SK-N-MC (cell line): ENCODE measurements around the gene ANTXR2.

Experiments used
- DNase-seq: peaks from one replicate; pipeline ENCODE4 v3.0.0-alpha.2; 2011; ENCODE audit warnings: low read depth, low spot score
- H3K27ac ChIP-seq: fragments of 200-600 bp; sonication (generic); 2 replicates; pipeline ENCODE4 v1.5.1; 2016; ENCODE audit warnings: mixed run types
- H3K36me3 ChIP-seq: fragments of 200-600 bp; sonication (generic); 2 replicates; pipeline ENCODE4 v1.6.1; 2017; ENCODE audit warnings: antibody characterized with exemption, low read length, mixed read lengths; ENCODE audit not compliant: insufficient read depth
- H3K4me3 ChIP-seq: fragments of 200-600 bp; sonication (generic); 2 replicates; pipeline ENCODE4 v1.5.1; 2016
- H3K9ac ChIP-seq: fragments of 200-600 bp; sonication (generic); 2 replicates; pipeline ENCODE4 v1.8.0; 2017; ENCODE audit warnings: mixed run types, mixed read lengths; ENCODE audit not compliant: insufficient read length
- H3K9me3 ChIP-seq: fragments of 200-600 bp; sonication (generic); 2 replicates; pipeline ENCODE4 v1.6.1; 2017; ENCODE audit warnings: low read depth, mild to moderate bottlenecking, antibody characterized with exemption, low read length, moderate library complexity, mixed read lengths
- EZH2 ChIP-seq: fragments of 200-600 bp; sonication (generic); IDR thresholded peaks from one replicate; pipeline ENCODE4 v1.6.1; 2017; ENCODE audit warnings: antibody characterized with exemption
- FOXP2 ChIP-seq: optimal IDR thresholded peaks from 2 replicates; pipeline ENCODE3; 2011; ENCODE audit warnings: mild to moderate bottlenecking, moderate library complexity; ENCODE audit not compliant: insufficient read depth; ENCODE audit errors: extremely low read length, control extremely low read depth
- POLR2AphosphoS5 ChIP-seq: IDR thresholded peaks from 2 replicates; pipeline ENCODE4 v1.6.1; 2012; ENCODE audit warnings: mild to moderate bottlenecking, low read depth, low read length, borderline replicate concordance

Gene ANTXR2

GRCh38 chr4:80049813-80050534, 23.1 kb downstream of the ANTXR2 start:
- Histone ChIP-seq H3K9ac (no peak overlapping the region), H3K36me3 (peaks cover 20% of the 10 kb centered on the region), H3K27ac (no peak overlapping the region), H3K4me3 (no peak overlapping the region), H3K9me3 (no peaks in the 10 kb centered on the region)
- no peak for TF ChIP-seq FOXP2
- no peak for TF ChIP-seq POLR2AphosphoS5
- no peak for TF ChIP-seq EZH2
- no peak for DNase-seq

- H3K9ac ChIP-seq, result no peak overlapping the region
- DNase-seq, result no peak
- no peak for TF ChIP-seq POLR2AphosphoS5
- no peak for TF ChIP-seq FOXP2
- TF ChIP-seq EZH2, result no peak
- H3K9me3 ChIP-seq, result no peaks in the 10 kb centered on the region
- H3K4me3 ChIP-seq, result no peak overlapping the region
- H3K27ac ChIP-seq, result no peak overlapping the region
- H3K36me3 ChIP-seq, result peaks cover 20% of the 10 kb centered on the region
These were observed 23.6 kb downstream of the ANTXR2 start for GRCh38 chr4:80049402-80049801.

GRCh38 chr4:80045786-80046185, 27.2 kb downstream of the ANTXR2 start:
- no peak for DNase-seq
- H3K27ac ChIP-seq, result 0 out of 2 replicates have a peak overlapping the region, but pooled peaks have one; percentile 12
- no peak for TF ChIP-seq FOXP2
- TF ChIP-seq POLR2AphosphoS5, result no peak
- TF ChIP-seq EZH2, result no peak
- peaks cover 6% of the 10 kb centered on the region; the same call in 1 of the 2 replicates for H3K36me3 ChIP-seq
- no peak overlapping the region for H3K9ac ChIP-seq
- H3K9me3 ChIP-seq, result no peaks in the 10 kb centered on the region
- H3K4me3 ChIP-seq, result no peak overlapping the region

GRCh38 chr4:80043541-80043940, 29.5 kb downstream of the ANTXR2 start:
- Histone ChIP-seq H3K36me3 (peaks cover 8% of the 10 kb centered on the region; the same call in 1 of the 2 replicates), H3K27ac (no peak overlapping the region), H3K9me3 (no peaks in the 10 kb centered on the region; the same call in 1 of the 2 replicates), H3K9ac (no peak overlapping the region), H3K4me3 (no peak overlapping the region)
- DNase-seq, result no peak
- no peak for TF ChIP-seq POLR2AphosphoS5
- no peak for TF ChIP-seq FOXP2
- TF ChIP-seq EZH2, result no peak

- Histone ChIP-seq H3K9ac (no peak overlapping the region), H3K9me3 (no peaks in the 10 kb centered on the region; the same call in 1 of the 2 replicates), H3K27ac (no peak overlapping the region), H3K4me3 (no peak overlapping the region), H3K36me3 (peaks cover 8% of the 10 kb centered on the region; the same call in 1 of the 2 replicates)
- no peak for DNase-seq
- TF ChIP-seq POLR2AphosphoS5 (no peak), FOXP2 (no peak), EZH2 (no peak)
These were observed 30.2 kb downstream of the ANTXR2 start for GRCh38 chr4:80042821-80043220.

GRCh38 chr4:80037864-80038263, 35.2 kb downstream of the ANTXR2 start:
- DNase-seq, result no peak
- no peak overlapping the region for H3K9ac ChIP-seq
- TF ChIP-seq EZH2 (no peak), FOXP2 (no peak), POLR2AphosphoS5 (no peak)
- no peaks in the 10 kb centered on the region; the same call in 1 of the 2 replicates for H3K9me3 ChIP-seq
- H3K4me3 ChIP-seq, result no peak overlapping the region
- peak overlapping the region; percentile 96 for H3K27ac ChIP-seq
- H3K36me3 ChIP-seq, result peaks cover 8% of the 10 kb centered on the region; the same call in 1 of the 2 replicates

- DNase-seq, result peak; percentile 57
- no peaks in the 10 kb centered on the region; the same call in 1 of the 2 replicates for H3K9me3 ChIP-seq
- peaks cover 8% of the 10 kb centered on the region; the same call in 1 of the 2 replicates for H3K36me3 ChIP-seq
- peak overlapping the region; percentile 65 for H3K4me3 ChIP-seq
- H3K27ac ChIP-seq, result peak overlapping the region; percentile 96
- no peak for TF ChIP-seq FOXP2
- TF ChIP-seq EZH2, result no peak
- no peak for TF ChIP-seq POLR2AphosphoS5
- H3K9ac ChIP-seq, result peak overlapping the region; percentile 46
These were observed 35.9 kb downstream of the ANTXR2 start for GRCh38 chr4:80036949-80037685.

GRCh38 chr4:80036306-80036705, 36.7 kb downstream of the ANTXR2 start:
- no peak for DNase-seq
- TF ChIP-seq FOXP2 (no peak), EZH2 (no peak), POLR2AphosphoS5 (no peak)
- H3K9ac ChIP-seq, result peak overlapping the region; percentile 5
- H3K9me3 ChIP-seq, result no peaks in the 10 kb centered on the region; the same call in 1 of the 2 replicates
- H3K36me3 ChIP-seq, result peaks cover 8% of the 10 kb centered on the region; the same call in 1 of the 2 replicates
- H3K27ac ChIP-seq, result peak overlapping the region; percentile 96
- no peak overlapping the region for H3K4me3 ChIP-seq
